ENCODE data around the gene NOXA1.

Gene NOXA1

GRCh38 chr9:137396634-137397367 lies 26.4 kb upstream of the NOXA1 start:
- Histone ChIP-seq H3K4me1 (ENCODE audit: insufficient read depth, poor library complexity, severe bottlenecking) (no peaks in the 10 kb centered on the region), H3K27ac (ENCODE audit: poor library complexity, severe bottlenecking) (no peak overlapping the region), H3K4me3 (ENCODE audit: severe bottlenecking) (no peak overlapping the region), H3K36me3 (ENCODE audit: low read depth) (no peaks in the 10 kb centered on the region), H3K9me3 (ENCODE audit: severe bottlenecking) (no peaks in the 10 kb centered on the region), H3K27me3 (ENCODE audit: insufficient read depth, poor library complexity, severe bottlenecking) (no peaks in the 10 kb centered on the region)
- ATAC-seq (ENCODE audit: low read depth) (no peak), DNase-seq (ENCODE audit: low spot score) (no peak)
- no peak for TF ChIP-seq CTCF (IDR thresholded peaks at IDR 0.05; ENCODE audit: poor library complexity, severe bottlenecking)

- Histone ChIP-seq H3K36me3 (ENCODE audit: low read depth) (no peaks in the 10 kb centered on the region), H3K4me1 (ENCODE audit: insufficient read depth, poor library complexity, severe bottlenecking) (no peaks in the 10 kb centered on the region), H3K4me3 (ENCODE audit: severe bottlenecking) (no peak overlapping the region), H3K27me3 (ENCODE audit: insufficient read depth, poor library complexity, severe bottlenecking) (no peaks in the 10 kb centered on the region), H3K27ac (ENCODE audit: poor library complexity, severe bottlenecking) (no peak overlapping the region), H3K9me3 (ENCODE audit: severe bottlenecking) (no peaks in the 10 kb centered on the region)
- ATAC-seq (ENCODE audit: low read depth) (no peak), DNase-seq (ENCODE audit: low spot score) (no peak)
- no peak for TF ChIP-seq CTCF (IDR thresholded peaks at IDR 0.05; ENCODE audit: poor library complexity, severe bottlenecking)
Observed at GRCh38 chr9:137397675-137398423, 25.3 kb upstream of the NOXA1 start.

GRCh38 chr9:137398561-137399468 lies 24.4 kb upstream of the NOXA1 start:
- DNase-seq (ENCODE audit: low spot score), result no peak
- Histone ChIP-seq H3K27ac (ENCODE audit: poor library complexity, severe bottlenecking) (no peak overlapping the region), H3K27me3 (ENCODE audit: insufficient read depth, poor library complexity, severe bottlenecking) (no peaks in the 10 kb centered on the region), H3K36me3 (ENCODE audit: low read depth) (no peaks in the 10 kb centered on the region), H3K4me3 (ENCODE audit: severe bottlenecking) (no peak overlapping the region), H3K9me3 (ENCODE audit: severe bottlenecking) (no peaks in the 10 kb centered on the region), H3K4me1 (ENCODE audit: insufficient read depth, poor library complexity, severe bottlenecking) (no peaks in the 10 kb centered on the region)
- ATAC-seq (ENCODE audit: low read depth), result no peak
- no peak for TF ChIP-seq CTCF (IDR thresholded peaks at IDR 0.05; ENCODE audit: poor library complexity, severe bottlenecking)

GRCh38 chr9:137402746-137403145 lies 20.4 kb upstream of the NOXA1 start:
- no peak overlapping the region for H3K4me3 ChIP-seq (ENCODE audit: severe bottlenecking)
- H3K27ac ChIP-seq (ENCODE audit: poor library complexity, severe bottlenecking), result no peak overlapping the region
- no peaks in the 10 kb centered on the region for H3K36me3 ChIP-seq (ENCODE audit: low read depth)
- H3K27me3 ChIP-seq (ENCODE audit: insufficient read depth, poor library complexity, severe bottlenecking), result no peaks in the 10 kb centered on the region
- no peaks in the 10 kb centered on the region for H3K9me3 ChIP-seq (ENCODE audit: severe bottlenecking)
- H3K4me1 ChIP-seq (ENCODE audit: insufficient read depth, poor library complexity, severe bottlenecking), result no peaks in the 10 kb centered on the region
- DNase-seq (ENCODE audit: low spot score) (no peak), ATAC-seq (ENCODE audit: low read depth) (no peak)
- TF ChIP-seq CTCF (IDR thresholded peaks at IDR 0.05; ENCODE audit: poor library complexity, severe bottlenecking), result no peak
